Smooth muscle cell (in vitro differentiated cells): Measurements from ENCODE around the gene PGAP3. TPM values are rescaled to one million over a fixed set of nuclear protein-coding genes. Genes with fewer than 3 reads are reported as not detected.
A peak's percentile ranks its signal among the peaks of the same experiment; 100 is the strongest.

Experiments used
- DNase-seq: peaks from one replicate; lab custom pipeline; 2025; ENCODE audit not compliant: unreplicated experiment; lab: John Stamatoyannopoulos, UW
- H2AFZ ChIP-seq: fragments of 200-600 bp; sonication (generic); 2 replicates; pipeline ENCODE4 v1.6.0; 2016; ENCODE audit warnings: antibody characterized with exemption, low read depth, mild to moderate bottlenecking
- H3F3A ChIP-seq: fragments of 200-600 bp; sonication (generic); 2 replicates; pipeline ENCODE4 v1.6.0; 2017; ENCODE audit warnings: antibody characterized with exemption, low read depth
- H3K27ac ChIP-seq: fragments of 200-600 bp; sonication (generic); 2 replicates; pipeline ENCODE4 v1.5.1; 2016; ENCODE audit warnings: low read depth, mild to moderate bottlenecking
- H3K27me3 ChIP-seq: fragments of 200-600 bp; sonication (generic); 2 replicates; pipeline ENCODE4 v1.6.1; 2016; ENCODE audit warnings: low read depth, mild to moderate bottlenecking
- H3K36me3 ChIP-seq: fragments of 200-600 bp; sonication (generic); 2 replicates; pipeline ENCODE4 v1.5.1; 2016; ENCODE audit warnings: low read depth
- H3K4me1 ChIP-seq: fragments of 200-600 bp; sonication (generic); 2 replicates; pipeline ENCODE4 v1.5.1; 2016; ENCODE audit warnings: low read depth
- H3K4me2 ChIP-seq: fragments of 200-600 bp; sonication (generic); 2 replicates; pipeline ENCODE4 v1.6.0; 2016; ENCODE audit warnings: mild to moderate bottlenecking
- H3K4me3 ChIP-seq: fragments of 200-600 bp; sonication (generic); 2 replicates; pipeline ENCODE4 v1.5.1; 2016; ENCODE audit warnings: mild to moderate bottlenecking
- H3K79me2 ChIP-seq: fragments of 200-600 bp; sonication (generic); 2 replicates; pipeline ENCODE4 v1.6.0; 2016; ENCODE audit warnings: low read depth, mild to moderate bottlenecking
- H3K9ac ChIP-seq: fragments of 200-600 bp; sonication (generic); 2 replicates; pipeline ENCODE4 v1.6.0; 2016; ENCODE audit warnings: low read depth
- H3K9me3 ChIP-seq: fragments of 200-600 bp; sonication (generic); replicated peaks from 2 replicates; pipeline ENCODE4 v1.5.1; 2016; ENCODE audit warnings: low read depth
- H4K20me1 ChIP-seq: fragments of 200-600 bp; sonication (generic); 2 replicates; pipeline ENCODE4 v1.6.0; 2016; ENCODE audit warnings: low read depth
- CTCF ChIP-seq: fragments of 200-600 bp; sonication (generic); IDR thresholded peaks from 2 replicates; pipeline ENCODE4 v1.5.1; 2017; ENCODE audit warnings: borderline replicate concordance, mild to moderate bottlenecking, antibody characterized with exemption; ENCODE audit not compliant: insufficient read depth, poor library complexity, severe bottlenecking
- WGBS: methylation state at CpG from one replicate; pipeline ENCODE4 v1.1.7; 2016; ENCODE audit warnings: low lambda C conversion rate; 5-methylcytosine and 5-hydroxymethylcytosine counted together
- polyA plus RNA-seq: library from polyadenylated mRNA; unstranded; fragments of >200 nt; fragmentation: Nextera tagmentation; extraction: Ambion mirVana; gene quantifications from 2 replicates; pipeline ENCODE4 v1.2.1, GENCODE V29; 2016
- total RNA-seq: library from RNA; depleted of rRNA; stranded (reverse); fragments of >200 nt; gene quantifications from 2 replicates; pipeline ENCODE4 v1.2.3, GENCODE V29; 2014

The PGAP3 gene
- total and polyA plus RNA-seq, 2 experiments from 2014 or later: 19.1 to 19.4 TPM

GRCh38 chr17:39703913-39704312 is 16.1 kb upstream of the PGAP3 start:
- peaks cover 27% of the 10 kb centered on the region for H3K4me1 ChIP-seq
- H3K9ac ChIP-seq: no peak overlapping the region
- peaks cover 60% of the 10 kb centered on the region for H4K20me1 ChIP-seq
- H2AFZ ChIP-seq: no peak overlapping the region
- WGBS: 98% methylated on average over 5 of the region's 5 CpGs
- DNase-seq: no peak
- H3K27ac ChIP-seq: no peak overlapping the region
- peaks cover 36% of the 10 kb centered on the region for H3K79me2 ChIP-seq
- H3K4me3 ChIP-seq: no peak overlapping the region
- H3K9me3 ChIP-seq: no peaks in the 10 kb centered on the region
- no peaks in the 10 kb centered on the region for H3K36me3 ChIP-seq
- no peak overlapping the region for H3K4me2 ChIP-seq
- no peak for TF ChIP-seq CTCF
- H3K27me3 ChIP-seq: no peaks in the 10 kb centered on the region
- H3F3A ChIP-seq: no peaks in the 10 kb centered on the region

- Histone ChIP-seq H4K20me1 (peaks cover 60% of the 10 kb centered on the region), H3K4me2 (no peak overlapping the region), H3K4me1 (peaks cover 27% of the 10 kb centered on the region), H3K79me2 (peaks cover 36% of the 10 kb centered on the region), H3F3A (no peaks in the 10 kb centered on the region), H3K9me3 (no peaks in the 10 kb centered on the region), H3K36me3 (no peaks in the 10 kb centered on the region), H2AFZ (no peak overlapping the region), H3K27me3 (no peaks in the 10 kb centered on the region), H3K4me3 (no peak overlapping the region), H3K9ac (no peak overlapping the region), H3K27ac (no peak overlapping the region)
- TF ChIP-seq CTCF: no peak
- no peak for DNase-seq
- WGBS: 84% methylated on average over 12 of the region's 12 CpGs
Measured at GRCh38 chr17:39702901-39703893, 15.3 kb upstream of the PGAP3 start.

GRCh38 chr17:39701784-39702422 is 14.0 kb upstream of the PGAP3 start:
- Histone ChIP-seq H3K4me2 (peak overlapping the region; percentile 92), H3K4me1 (peaks cover 27% of the 10 kb centered on the region), H3F3A (no peaks in the 10 kb centered on the region), H3K79me2 (peaks cover 36% of the 10 kb centered on the region), H4K20me1 (peaks cover 59% of the 10 kb centered on the region), H3K9ac (no peak overlapping the region), H3K27ac (no peak overlapping the region), H3K27me3 (no peaks in the 10 kb centered on the region), H2AFZ (no peak overlapping the region), H3K9me3 (no peaks in the 10 kb centered on the region), H3K4me3 (peak overlapping the region; percentile 91), H3K36me3 (no peaks in the 10 kb centered on the region)
- no peak for DNase-seq
- TF ChIP-seq CTCF: no peak
- 89% methylated on average over 4 of the region's 4 CpGs for WGBS
